Keratinocyte (primary cell): ENCODE data around the gene ZNF350. TPM values are rescaled to one million over a fixed set of nuclear protein-coding genes. Genes with fewer than 3 reads are reported as not detected.

Experiments
- DNase-seq: peaks from one replicate; pipeline ENCODE4 v3.0.0-alpha.2; 2011; ENCODE audit warnings: low read depth, missing footprints, low spot score
- FAIRE-seq: peaks from 2 replicates; lab custom pipeline; 2011; peaks lifted over from hg19 to GRCh38; lab: Jason Lieb, UNC
- H2AFZ ChIP-seq: 2 replicates; pipeline ENCODE4 v1.6.0; 2012; ENCODE audit warnings: low read length, control low read depth, inconsistent platforms; ENCODE audit not compliant: control insufficient read depth
- H3K27ac ChIP-seq: 2 replicates; pipeline ENCODE4 v1.5.1; 2011; ENCODE audit warnings: low read length; ENCODE audit not compliant: control insufficient read depth, insufficient read depth
- H3K27me3 ChIP-seq: 3 replicates; pipeline ENCODE4 v1.6.0; 2011; ENCODE audit warnings: low read length; ENCODE audit not compliant: control insufficient read depth, insufficient read depth; ENCODE audit errors: extremely low read depth
- H3K36me3 ChIP-seq, 2 experiments: 2 replicates in 1 of 2; 3 replicates in 1 of 2; pipeline ENCODE4 v1.5.1; 2011; ENCODE audit warnings: low read length in 2 of 2, mild to moderate bottlenecking in 1 of 2; ENCODE audit not compliant: control insufficient read depth in 2 of 2, insufficient read depth in 2 of 2; ENCODE audit errors: extremely low read depth in 1 of 2
- H3K4me1 ChIP-seq: 3 replicates; pipeline ENCODE4 v1.5.1; 2011; ENCODE audit warnings: low read length; ENCODE audit not compliant: control insufficient read depth, insufficient read depth; ENCODE audit errors: extremely low read depth
- H3K4me2 ChIP-seq: 3 replicates; pipeline ENCODE4 v1.6.0; 2011; ENCODE audit warnings: low read depth, low read length; ENCODE audit not compliant: control insufficient read depth, insufficient read depth; ENCODE audit errors: extremely low read depth
- H3K4me3 ChIP-seq, 3 experiments: fragments of 200-600 bp in 1 of 3; sonication (generic) in 1 of 3; 2 replicates in 2 of 3; 3 replicates in 1 of 3; pipeline ENCODE4 v1.5.1; 2011 to 2016; ENCODE audit warnings: low read length in 3 of 3, mild to moderate bottlenecking in 3 of 3, control low read depth in 2 of 3, inconsistent platforms in 1 of 3, low read depth in 1 of 3, mixed read lengths in 1 of 3, mixed run types in 1 of 3, moderate library complexity in 1 of 3; ENCODE audit not compliant: control insufficient read depth in 2 of 3, insufficient read depth in 2 of 3; ENCODE audit errors: extremely low read depth in 1 of 3
- H3K79me2 ChIP-seq: 2 replicates; pipeline ENCODE4 v1.6.0; 2012; ENCODE audit warnings: low read length; ENCODE audit not compliant: control insufficient read depth, insufficient read depth
- H3K9ac ChIP-seq: 3 replicates; pipeline ENCODE4 v1.6.0; 2011; ENCODE audit warnings: low read length; ENCODE audit not compliant: control insufficient read depth, insufficient read depth; ENCODE audit errors: extremely low read depth
- H3K9me1 ChIP-seq: 3 replicates; pipeline ENCODE4 v1.6.0; 2011; ENCODE audit warnings: low read length; ENCODE audit not compliant: control insufficient read depth, insufficient read depth; ENCODE audit errors: extremely low read depth
- H3K9me3 ChIP-seq: 2 replicates; pipeline ENCODE4 v1.5.1; 2012; ENCODE audit warnings: low read depth, low read length; ENCODE audit not compliant: control insufficient read depth
- H4K20me1 ChIP-seq: 3 replicates; pipeline ENCODE4 v1.6.0; 2011; ENCODE audit warnings: low read length; ENCODE audit not compliant: control insufficient read depth, insufficient read depth; ENCODE audit errors: extremely low read depth
- CTCF ChIP-seq, 3 experiments: IDR thresholded peaks in 1 of 3; conservative IDR thresholded peaks in 1 of 3; optimal IDR thresholded peaks in 1 of 3; 2 replicates in 2 of 3; 3 replicates in 1 of 3; pipeline versions ENCODE3 to v1.5.1; 2011; ENCODE audit warnings: low read length in 3 of 3, mild to moderate bottlenecking in 3 of 3, moderate library complexity in 2 of 3, control low read depth in 1 of 3, inconsistent platforms in 1 of 3; ENCODE audit not compliant: insufficient read depth in 2 of 3; ENCODE audit errors: extremely low read depth in 1 of 3
- EZH2 ChIP-seq: IDR thresholded peaks from one replicate; pipeline ENCODE4 v1.6.1; 2012; ENCODE audit warnings: inconsistent platforms, mild to moderate bottlenecking, low read length, moderate library complexity
- dilution Hi-C: fragments of 300-500 bp; cut with MboI; formaldehyde crosslinking; loops from one replicate; pipeline ENCODE4 v1.7.0; 2020; ENCODE audit warnings: low sequenced_read_pairs; ENCODE audit not compliant: extremely low pct_ligation_motif_present
- polyA plus RNA-seq, 5 experiments: library from polyadenylated mRNA; depleted of rRNA in 3 of 5; stranded (reverse) in 3 of 5; stranded (forward) in 1 of 5; unstranded in 1 of 5; fragments of >200 nt; gene quantifications; 1 replicate in 1 of 5; 2 replicates in 3 of 5; 3 replicates in 1 of 5; pipeline versions ENCODE4 v1.2.1 to v1.2.3, GENCODE V29; 2011 to 2012; ENCODE audit warnings: missing spikeins in 2 of 5, low read depth in 1 of 5, low replicate concordance in 1 of 5

Gene ZNF350
- polyA plus RNA-seq, 1 donor (not counting 4 experiments of a cell fraction or from before 2014, with no cell fraction given): 6.0 TPM

- FAIRE-seq (no peak), DNase-seq (no peak)
- dilution Hi-C loops: no loop called here
- H3K36me3 ChIP-seq: no peaks in the 10 kb centered on the region
- no peaks in the 10 kb centered on the region for H3K79me2 ChIP-seq
- H3K9me1 ChIP-seq: no peaks in the 10 kb centered on the region
- no peaks in the 10 kb centered on the region for H3K4me1 ChIP-seq
- no peaks in the 10 kb centered on the region for H4K20me1 ChIP-seq
- no peak overlapping the region for H2AFZ ChIP-seq
- TF ChIP-seq CTCF (optimal IDR thresholded peaks at IDR 0.05 in 1 of 3, IDR thresholded peaks at IDR 0.05 in 1 of 3, conservative IDR thresholded peaks at IDR 0.05 in 1 of 3; ENCODE audit: extremely low read depth in 1 of 3, insufficient read depth in 2 of 3, low read length in 3 of 3) (no peak), EZH2 (no peak)
- H3K27ac ChIP-seq: no peak overlapping the region
- H3K9ac ChIP-seq: no peak overlapping the region
- no peak overlapping the region for H3K4me2 ChIP-seq
- no peak overlapping the region for H3K4me3 ChIP-seq
- H3K9me3 ChIP-seq: peaks cover 9% of the 10 kb centered on the region
- H3K27me3 ChIP-seq: no peaks in the 10 kb centered on the region
These were observed 64.7 kb downstream of the ZNF350 start for GRCh38 chr19:51921949-51922348.

GRCh38 chr19:51919606-51920005 is 67.0 kb downstream of the ZNF350 start:
- Histone ChIP-seq H3K36me3 (no peaks in the 10 kb centered on the region), H3K4me2 (no peak overlapping the region), H3K9ac (no peak overlapping the region), H3K4me1 (no peaks in the 10 kb centered on the region), H3K27me3 (no peaks in the 10 kb centered on the region), H3K4me3 (no peak overlapping the region), H4K20me1 (no peaks in the 10 kb centered on the region), H3K79me2 (no peaks in the 10 kb centered on the region), H3K9me3 (peaks cover 11% of the 10 kb centered on the region), H2AFZ (no peak overlapping the region), H3K27ac (no peak overlapping the region), H3K9me1 (no peaks in the 10 kb centered on the region)
- FAIRE-seq: no peak
- DNase-seq: no peak
- dilution Hi-C loops: no loop called here
- TF ChIP-seq EZH2 (no peak), CTCF (optimal IDR thresholded peaks at IDR 0.05 in 1 of 3, IDR thresholded peaks at IDR 0.05 in 1 of 3, conservative IDR thresholded peaks at IDR 0.05 in 1 of 3; ENCODE audit: extremely low read depth in 1 of 3, insufficient read depth in 2 of 3, low read length in 3 of 3) (no peak)
